Measurements from ENCODE around the gene MMP25. TPM values are rescaled to one million over a fixed set of nuclear protein-coding genes. Genes with fewer than 3 reads are reported as not detected.

Gene MMP25
- total and polyA plus RNA-seq, 12 donors, result 0.09 to 3.1 (median 0.43) TPM; not detected in 1

DNA sequence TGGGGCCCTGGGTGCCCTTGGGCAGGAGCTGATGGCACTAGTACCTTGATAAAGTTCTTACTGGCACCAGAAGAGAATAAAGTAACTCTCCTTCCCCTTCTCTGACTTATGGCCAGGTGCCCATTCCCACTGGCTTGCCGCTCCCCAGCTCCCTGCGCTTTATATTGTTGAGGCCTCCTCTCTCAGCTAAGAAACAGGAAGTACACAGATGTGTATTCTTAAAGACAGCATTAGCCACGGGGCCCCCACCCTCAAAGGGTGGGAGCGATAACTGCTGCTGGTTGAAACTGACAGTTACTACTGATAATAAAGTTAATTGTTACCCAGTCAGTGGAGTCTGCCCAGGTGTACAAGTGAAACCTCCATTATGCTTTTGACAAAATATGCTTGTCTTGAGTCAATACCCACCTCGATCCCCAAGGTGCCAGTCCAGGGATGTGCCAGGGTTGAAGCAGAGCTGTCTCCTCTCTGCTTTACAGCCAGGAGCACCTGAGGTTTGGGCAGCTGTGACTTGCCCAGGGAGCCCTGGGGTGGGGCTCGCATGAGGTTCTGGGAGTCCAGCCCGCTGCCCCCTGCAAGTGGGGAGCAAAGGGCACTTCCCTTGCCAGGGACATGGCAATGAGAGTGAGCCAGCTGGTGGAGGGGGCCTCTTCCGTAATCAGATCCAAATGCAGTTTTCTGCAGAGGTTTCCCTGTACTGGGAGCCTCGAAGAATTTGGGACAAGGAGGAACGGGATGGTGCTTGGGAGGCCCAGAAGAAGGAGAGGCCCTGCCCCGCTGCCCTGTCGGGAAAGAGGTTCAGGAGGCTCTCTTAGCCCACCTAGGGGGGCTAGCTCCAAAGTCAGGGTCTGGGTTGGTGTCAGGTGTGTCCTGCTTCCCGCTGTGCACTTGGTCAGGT, 39.1 kb upstream of the MMP25 start:
- peaks cover 12% of the 10 kb centered on the region for H3K27me3 ChIP-seq
- H3K27ac ChIP-seq, result no peak overlapping the region
- no peaks in the 10 kb centered on the region for H3K36me3 ChIP-seq (replicated peaks in 1 of 2)
- peaks cover 0 to 4% of the 10 kb centered on the region in 2 donors for H3K4me1 ChIP-seq (replicated peaks in 1 of 2)
- intact Hi-C loops (cut with DNase I), result no loop called here
- H3K9me3 ChIP-seq (replicated peaks in 1 of 3), result no peaks in the 10 kb centered on the region
- no peak for TF ChIP-seq POLR2A (IDR thresholded peaks at IDR 0.05)
- TF ChIP-seq, protein P1, sequence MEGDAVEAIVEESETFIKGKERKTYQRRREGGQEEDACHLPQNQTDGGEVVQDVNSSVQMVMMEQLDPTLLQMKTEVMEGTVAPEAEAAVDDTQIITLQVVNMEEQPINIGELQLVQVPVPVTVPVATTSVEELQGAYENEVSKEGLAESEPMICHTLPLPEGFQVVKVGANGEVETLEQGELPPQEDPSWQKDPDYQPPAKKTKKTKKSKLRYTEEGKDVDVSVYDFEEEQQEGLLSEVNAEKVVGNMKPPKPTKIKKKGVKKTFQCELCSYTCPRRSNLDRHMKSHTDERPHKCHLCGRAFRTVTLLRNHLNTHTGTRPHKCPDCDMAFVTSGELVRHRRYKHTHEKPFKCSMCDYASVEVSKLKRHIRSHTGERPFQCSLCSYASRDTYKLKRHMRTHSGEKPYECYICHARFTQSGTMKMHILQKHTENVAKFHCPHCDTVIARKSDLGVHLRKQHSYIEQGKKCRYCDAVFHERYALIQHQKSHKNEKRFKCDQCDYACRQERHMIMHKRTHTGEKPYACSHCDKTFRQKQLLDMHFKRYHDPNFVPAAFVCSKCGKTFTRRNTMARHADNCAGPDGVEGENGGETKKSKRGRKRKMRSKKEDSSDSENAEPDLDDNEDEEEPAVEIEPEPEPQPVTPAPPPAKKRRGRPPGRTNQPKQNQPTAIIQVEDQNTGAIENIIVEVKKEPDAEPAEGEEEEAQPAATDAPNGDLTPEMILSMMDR (IDR thresholded peaks at IDR 0.05), result no peak
- DNase-seq, result no peak
- H3K4me3 ChIP-seq, result no peak overlapping the region
- WGBS, 4 donors, result 51 to 71% (median 57%) methylated on average over 9 to 13 of the region's 13 CpGs

DNA sequence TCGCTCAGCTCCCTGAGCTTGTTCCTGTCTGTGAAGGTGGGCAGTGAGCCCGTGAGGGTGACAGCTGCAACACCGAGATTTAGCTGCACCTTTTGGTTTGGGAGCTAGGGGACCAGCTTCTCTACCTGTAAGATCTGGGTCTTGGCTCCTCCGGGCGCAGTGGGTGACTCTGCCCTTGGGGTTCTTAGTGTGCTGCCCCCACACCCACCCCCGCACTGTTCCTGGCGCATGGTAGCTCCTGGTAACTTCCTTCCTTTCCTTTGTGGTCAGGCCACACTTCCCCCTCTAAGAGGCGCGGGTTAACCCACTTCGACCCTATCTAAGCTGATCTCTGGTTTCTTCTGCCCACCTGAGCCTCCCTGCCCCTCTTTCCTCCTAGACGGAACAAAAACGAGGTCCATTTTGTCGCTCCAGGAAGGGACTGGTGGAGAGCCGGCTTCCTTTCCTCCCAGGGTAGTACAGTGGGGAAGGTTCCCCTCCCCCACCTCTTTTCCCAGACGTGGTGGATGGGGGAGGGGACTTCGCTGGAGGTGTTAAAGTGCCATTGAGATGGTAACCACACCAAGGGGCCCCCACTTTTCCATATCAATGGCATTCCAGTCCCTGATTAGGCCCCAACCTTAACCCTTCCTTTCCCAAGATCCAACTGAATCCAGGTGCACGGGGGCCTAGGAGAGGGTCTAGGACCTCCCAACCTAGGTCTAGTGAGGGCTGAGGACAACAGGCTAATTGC, 38.2 kb upstream of the MMP25 start:
- intact Hi-C loops (cut with DNase I), result no loop called here
- TF ChIP-seq POLR2A (IDR thresholded peaks at IDR 0.05), result no peak
- TF ChIP-seq, protein P1 (IDR thresholded peaks at IDR 0.05), result no peak
- no peak overlapping the region for H3K27ac ChIP-seq
- no peaks in the 10 kb centered on the region for H3K36me3 ChIP-seq (replicated peaks in 1 of 2)
- no peak overlapping the region for H3K4me3 ChIP-seq
- no peak for DNase-seq
- WGBS, 4 donors, result 18 to 23% (median 19%) methylated on average over 15 to 17 of the region's 17 CpGs
- H3K27me3 ChIP-seq, result peaks cover 12% of the 10 kb centered on the region
- no peaks in the 10 kb centered on the region for H3K9me3 ChIP-seq (replicated peaks in 1 of 3)
- H3K4me1 ChIP-seq (replicated peaks in 1 of 2), result peaks cover 0 to 4% of the 10 kb centered on the region in 2 donors

DNA sequence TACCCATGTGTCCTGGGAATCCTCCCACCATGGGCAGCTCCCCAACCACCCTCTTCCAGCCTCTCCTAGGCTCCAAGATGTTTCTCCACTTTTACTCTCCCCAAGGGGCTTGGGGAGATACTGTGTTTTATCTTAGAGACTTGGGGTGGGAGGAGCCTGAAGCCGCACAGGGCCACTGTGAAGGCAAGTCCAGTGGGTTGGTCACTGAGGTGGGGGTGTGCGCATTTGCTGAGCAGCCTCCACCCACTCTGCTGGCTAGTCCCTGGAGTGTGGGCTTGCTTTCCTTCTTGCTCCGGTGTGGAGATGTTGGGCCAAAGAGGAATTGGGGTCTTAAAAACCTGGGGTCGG, 37.7 kb upstream of the MMP25 start:
- Histone ChIP-seq H3K27me3 (peaks cover 12% of the 10 kb centered on the region), H3K4me1 (replicated peaks in 1 of 2) (peaks cover 0 to 4% of the 10 kb centered on the region in 2 donors), H3K36me3 (replicated peaks in 1 of 2) (no peaks in the 10 kb centered on the region), H3K27ac (no peak overlapping the region), H3K4me3 (no peak overlapping the region), H3K9me3 (replicated peaks in 1 of 3) (no peaks in the 10 kb centered on the region)
- no peak for DNase-seq
- TF ChIP-seq, protein P1 (IDR thresholded peaks at IDR 0.05), result no peak
- intact Hi-C loops (cut with DNase I), result no loop called here
- 32 to 53% (median 39%) methylated on average over 4 of the region's 4 CpGs for WGBS, 4 donors

DNA sequence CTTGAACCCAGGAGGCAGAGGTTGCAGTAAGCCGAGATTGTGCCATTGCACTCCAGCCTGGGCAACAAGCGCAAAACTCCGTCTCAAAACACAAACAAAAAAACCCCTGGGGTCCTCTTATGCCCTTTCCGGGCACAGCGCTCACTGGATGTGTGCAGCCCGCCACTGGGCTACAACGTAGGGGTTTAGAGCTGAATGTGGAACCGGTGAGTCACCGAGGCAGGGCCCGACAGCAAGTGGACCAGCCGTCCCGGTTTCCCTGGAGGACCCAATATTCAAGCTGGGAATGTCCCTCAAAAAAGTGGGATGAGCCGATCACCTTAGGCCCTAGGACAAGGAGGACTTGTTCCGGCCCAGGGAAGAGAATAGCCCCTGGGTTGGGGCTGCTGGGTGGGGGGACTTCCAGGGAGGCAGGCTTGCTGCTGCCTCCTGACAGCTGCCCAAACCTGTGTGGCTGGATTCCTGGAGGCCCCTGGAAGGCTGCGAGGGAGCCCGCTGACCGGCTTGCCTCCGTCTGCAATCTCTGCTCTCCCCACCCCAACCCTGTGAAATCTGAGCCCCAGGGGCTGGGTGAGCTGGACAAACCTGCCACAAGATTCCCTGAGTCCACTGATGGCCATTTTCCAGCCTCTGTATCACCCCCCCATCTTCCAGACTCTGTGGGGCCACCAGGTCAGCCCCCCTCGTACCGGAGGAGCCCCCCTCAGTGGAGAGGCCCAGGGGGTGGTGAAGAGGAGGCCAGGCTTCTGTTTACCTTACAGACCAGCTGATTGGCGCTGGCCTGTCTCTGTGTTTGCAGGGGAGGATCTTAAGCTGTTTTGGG, 36.6 kb upstream of the MMP25 start:
- no peak for TF ChIP-seq POLR2A (IDR thresholded peaks at IDR 0.05)
- TF ChIP-seq, protein P1 (IDR thresholded peaks at IDR 0.05), result no peak
- Histone ChIP-seq H3K27me3 (peaks cover 12% of the 10 kb centered on the region), H3K4me3 (no peak overlapping the region), H3K9me3 (replicated peaks in 1 of 3) (no peaks in the 10 kb centered on the region), H3K27ac (no peak overlapping the region), H3K36me3 (replicated peaks in 1 of 2) (no peaks in the 10 kb centered on the region), H3K4me1 (replicated peaks in 1 of 2) (peaks cover 0 to 3% of the 10 kb centered on the region in 2 donors)
- no peak for DNase-seq
- WGBS, 4 donors, result 41 to 56% (median 52%) methylated on average over 12 to 21 of the region's 21 CpGs
- intact Hi-C loops (cut with DNase I), result no loop called here
